NCI-H226 (cell line): ENCODE measurements around the gene KCNG2.
"Not testable (repeated sequence)": the region's sequence is repeated elsewhere in the genome, so short reads cannot be mapped to it uniquely, and the experiment has no call there.

Source experiments
- DNase-seq: peaks from one replicate; pipeline ENCODE4 v3.0.0-alpha.2; 2015

KCNG2 gene, protein sequence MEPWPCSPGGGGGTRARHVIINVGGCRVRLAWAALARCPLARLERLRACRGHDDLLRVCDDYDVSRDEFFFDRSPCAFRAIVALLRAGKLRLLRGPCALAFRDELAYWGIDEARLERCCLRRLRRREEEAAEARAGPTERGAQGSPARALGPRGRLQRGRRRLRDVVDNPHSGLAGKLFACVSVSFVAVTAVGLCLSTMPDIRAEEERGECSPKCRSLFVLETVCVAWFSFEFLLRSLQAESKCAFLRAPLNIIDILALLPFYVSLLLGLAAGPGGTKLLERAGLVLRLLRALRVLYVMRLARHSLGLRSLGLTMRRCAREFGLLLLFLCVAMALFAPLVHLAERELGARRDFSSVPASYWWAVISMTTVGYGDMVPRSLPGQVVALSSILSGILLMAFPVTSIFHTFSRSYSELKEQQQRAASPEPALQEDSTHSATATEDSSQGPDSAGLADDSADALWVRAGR

DNA sequence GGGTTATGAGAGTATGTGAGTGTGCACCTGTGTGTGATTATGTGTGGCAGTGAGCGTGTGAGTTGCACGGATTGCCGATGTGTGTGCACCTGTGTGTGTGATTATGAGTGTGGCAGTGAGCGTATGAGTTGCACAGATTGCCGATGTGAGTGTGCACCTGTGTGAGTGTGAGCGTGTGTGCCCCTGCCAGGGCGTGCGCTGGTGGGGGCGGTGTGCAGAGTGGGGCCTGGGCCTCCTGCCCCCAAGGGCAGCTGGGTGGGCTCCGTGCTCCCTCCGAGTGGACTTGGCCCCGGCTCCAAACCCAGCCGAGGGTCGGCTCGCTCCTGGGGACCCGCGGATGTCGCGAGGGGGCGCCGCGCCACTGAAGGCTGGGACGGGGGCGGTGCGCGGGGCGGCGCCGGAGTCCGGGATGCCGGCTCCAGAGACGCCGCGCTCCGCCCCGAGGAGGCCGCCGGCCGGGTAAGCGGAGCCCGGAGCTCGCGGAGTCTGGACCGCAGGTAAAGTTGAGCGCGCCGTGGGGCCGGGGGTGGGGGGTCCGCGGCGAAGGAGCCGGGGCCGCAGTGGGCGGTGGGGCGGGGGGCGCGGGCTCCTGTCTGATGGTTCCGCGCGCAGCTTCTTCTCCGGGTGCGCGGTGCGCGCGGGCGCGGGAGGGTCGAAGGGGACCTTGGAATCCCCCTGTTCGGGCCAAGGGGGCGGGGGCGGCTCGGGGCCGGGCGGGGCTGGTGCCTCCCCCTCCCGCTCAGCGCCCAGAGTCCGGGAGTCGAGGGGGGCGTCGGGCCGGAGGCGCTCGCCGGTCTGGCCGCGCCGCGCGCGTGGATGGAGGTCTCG lies at the start of gene KCNG2:
TSS of gene KCNG2 (plus strand) at position 421 of the 828 bp plus-strand sequence. CDS start 65,730 bp downstream, outside the sequence.
- DNase-seq: no peak

DNA sequence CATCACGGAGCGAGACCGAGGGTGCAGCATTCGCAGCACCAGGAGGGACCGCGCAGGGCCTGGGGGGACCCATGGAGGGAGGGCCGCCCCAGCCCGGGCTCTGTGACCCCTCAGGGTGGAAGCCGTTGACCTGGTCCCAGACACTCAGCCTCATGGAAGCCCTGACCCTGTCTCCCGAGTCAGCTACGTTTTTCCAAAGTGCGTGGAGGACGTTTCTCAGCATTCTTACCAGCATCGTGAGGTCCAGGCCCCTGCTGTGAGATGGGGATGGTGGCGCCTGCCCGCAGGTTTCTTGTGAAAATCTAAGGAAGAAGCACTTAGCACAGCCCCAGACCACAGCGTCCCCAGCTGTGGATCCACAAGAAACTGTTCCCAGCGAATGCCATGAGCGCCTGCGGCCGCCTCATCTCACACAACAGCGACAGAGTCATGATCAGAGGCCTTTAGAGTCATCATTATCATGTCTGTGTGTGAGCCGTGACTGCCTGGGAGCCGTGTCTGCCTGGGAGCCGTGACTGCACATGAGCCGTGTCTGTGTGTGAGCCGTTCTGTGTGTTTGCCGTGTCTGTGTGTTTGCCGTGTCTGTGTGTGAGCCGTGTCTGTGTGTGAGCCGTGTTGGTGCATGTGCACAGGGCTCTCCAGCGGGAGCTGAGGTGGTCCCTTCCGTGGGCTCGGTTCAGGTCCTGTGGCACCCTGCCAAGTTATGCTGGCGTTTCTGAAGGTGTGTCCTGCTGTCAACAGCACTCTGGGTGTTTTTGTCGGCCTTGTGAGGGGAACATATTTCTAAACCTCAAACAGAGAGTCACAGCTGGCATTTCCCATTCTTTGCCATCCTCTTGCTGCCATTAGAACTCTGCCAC lies 49.2 kb upstream of the KCNG2 start:
- no peak for DNase-seq

DNA sequence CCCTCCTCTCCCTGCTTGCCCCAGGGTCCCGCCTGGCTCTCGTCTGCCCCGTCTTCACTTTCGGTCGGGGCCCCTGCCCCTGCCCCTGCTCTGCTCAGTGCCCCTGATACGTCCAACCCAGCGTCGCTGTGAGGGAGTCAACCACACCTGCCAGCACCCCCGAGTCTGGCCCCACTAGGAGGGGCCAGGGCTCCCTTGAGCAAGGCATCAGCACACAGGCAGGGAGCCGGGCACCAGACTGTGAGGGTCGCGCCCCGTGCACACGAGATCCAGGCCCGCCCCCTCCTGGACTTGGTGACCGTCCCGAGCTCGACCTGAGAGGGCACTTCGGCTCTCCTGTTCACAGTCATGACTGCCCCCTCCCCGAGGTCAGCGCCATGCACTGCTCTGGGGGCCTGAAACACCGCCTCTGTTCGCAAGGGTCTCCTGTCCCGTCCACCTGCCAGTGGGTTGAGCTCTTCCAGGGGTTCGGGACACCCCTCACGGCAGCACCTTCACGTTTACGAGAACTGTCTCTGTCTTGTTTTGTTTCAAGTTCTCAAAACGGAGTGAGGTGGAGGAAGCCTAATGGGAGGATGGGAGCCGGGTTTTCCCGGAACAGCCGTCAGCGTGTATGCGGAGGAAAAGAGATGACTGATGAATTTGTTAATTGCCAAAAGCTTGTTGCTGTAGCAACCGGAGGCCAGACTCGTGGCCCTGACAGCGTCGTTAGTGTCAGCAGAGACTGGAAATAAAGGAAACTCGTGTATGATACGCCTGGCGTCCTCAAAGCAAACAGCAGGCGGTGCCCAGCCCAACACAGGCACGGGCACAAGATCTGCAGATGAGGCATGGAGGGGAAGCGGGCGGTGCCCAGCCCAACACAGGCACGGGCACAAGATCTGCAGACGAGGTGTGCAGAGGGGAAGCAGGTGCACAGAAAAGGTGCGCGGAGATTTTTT lies 48.2 kb upstream of the KCNG2 start:
- DNase-seq: no peak

GRCh38 chr18:79750980-79751571 lies 46.7 kb upstream of the KCNG2 start:
- DNase-seq: no peak

DNA sequence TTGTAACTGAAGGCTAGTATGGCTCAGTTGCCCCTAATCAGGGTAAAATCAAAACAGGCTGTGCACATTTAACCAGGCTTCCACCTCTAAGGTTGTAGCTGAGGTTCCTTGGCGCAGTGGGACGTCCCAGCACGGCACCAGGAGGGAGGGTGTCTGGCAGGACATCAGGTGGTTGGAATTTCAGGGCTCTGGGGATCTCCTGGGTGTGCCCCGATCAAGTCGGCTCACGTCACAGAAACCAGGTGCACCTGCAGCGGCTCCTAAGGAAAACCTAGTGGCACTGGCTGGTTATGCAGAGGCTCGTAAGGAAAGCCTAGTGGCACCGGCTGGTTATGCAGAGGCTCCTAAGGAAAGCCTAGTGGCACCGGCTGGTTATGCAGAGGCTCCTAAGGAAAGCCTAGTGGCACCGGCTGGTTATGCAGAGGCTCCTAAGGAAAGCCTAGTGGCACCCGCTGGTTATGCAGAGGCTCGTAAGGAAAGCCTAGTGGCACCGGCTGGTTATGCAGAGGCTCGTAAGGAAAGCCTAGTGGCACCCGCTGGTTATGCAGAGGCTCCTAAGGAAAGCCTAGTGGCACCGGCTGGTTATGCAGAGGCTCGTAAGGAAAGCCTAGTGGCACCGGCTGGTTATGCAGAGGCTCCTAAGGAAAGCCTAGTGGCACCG lies 45.7 kb upstream of the KCNG2 start:
- DNase-seq: not testable (repeated sequence)

GRCh38 chr18:79752946-79753345 lies 44.8 kb upstream of the KCNG2 start:
- DNase-seq: not testable (repeated sequence)

DNA sequence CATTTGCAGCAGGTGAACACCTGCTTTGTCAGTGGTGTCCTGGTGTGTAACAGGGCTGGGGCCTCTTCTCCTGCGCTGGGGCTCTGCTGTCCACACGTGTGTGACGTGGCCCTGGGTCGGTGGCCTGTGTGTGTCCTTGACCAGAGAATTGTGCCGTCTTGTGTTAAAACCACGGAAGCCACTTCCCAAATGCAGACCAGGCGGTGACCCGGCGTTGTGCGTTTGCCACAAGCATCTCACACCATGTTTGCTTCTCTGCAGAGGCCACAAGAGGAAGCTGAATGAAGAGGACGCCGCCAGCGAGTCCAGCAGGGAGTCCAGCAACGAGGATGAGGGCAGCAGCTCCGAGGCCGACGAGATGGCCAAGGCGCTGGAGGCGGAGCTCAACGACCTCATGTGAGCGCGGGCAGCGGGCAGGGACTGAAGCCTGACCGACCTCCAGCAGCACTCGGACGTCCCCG lies 44.3 kb upstream of the KCNG2 start:
- DNase-seq: no peak

- no peak for DNase-seq
These were observed 43.5 kb upstream of the KCNG2 start for GRCh38 chr18:79754022-79754761.

DNA sequence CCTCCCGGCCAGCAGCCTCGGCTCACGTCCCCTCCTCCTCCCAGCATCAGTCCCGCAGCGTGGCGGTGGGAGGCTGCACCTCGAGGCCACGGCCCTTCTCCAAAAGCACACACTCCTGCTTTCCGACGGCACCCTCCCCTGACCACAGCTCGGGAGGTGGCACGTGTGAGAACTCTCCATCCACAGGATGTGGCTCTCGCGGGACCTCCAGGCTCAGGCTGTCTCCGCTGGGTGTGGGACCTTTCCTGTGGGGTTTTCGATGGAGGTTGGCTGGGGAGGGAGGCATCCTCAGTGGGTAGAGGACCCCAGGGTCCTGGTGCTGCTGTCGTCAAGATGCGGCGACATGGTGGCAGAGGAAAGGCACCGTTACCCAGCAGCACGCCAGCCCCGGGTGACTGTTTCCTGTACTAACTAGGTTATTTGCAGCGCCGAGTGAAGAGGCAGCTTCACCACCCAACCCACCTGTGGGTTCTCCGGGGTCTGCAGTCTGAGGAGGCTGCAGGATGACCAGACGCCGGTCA lies 42.8 kb upstream of the KCNG2 start:
- DNase-seq: no peak

- DNase-seq: no peak
These were observed 42.1 kb upstream of the KCNG2 start for GRCh38 chr18:79755496-79756142.

GRCh38 chr18:79756143-79756500 lies 41.6 kb upstream of the KCNG2 start:
- DNase-seq: no peak

DNA sequence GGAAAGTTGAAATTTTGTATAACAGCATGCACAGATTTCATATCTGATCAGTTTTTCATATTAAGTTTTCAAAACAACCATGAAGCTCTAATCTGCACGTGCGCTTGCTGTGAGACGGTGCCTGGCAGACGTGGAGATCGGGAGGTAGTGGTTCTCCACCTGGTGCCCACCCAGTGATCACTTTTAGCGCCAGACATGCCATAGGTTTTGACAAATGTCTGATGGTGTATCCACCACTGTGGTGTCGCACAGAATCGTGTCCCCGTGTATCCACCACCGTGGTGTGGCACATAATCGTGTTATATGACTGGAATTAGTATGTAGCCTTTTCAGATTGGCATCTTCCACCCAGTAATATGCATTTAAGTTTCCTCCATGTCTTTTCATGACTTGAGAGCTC lies 40.9 kb upstream of the KCNG2 start:
- no peak for DNase-seq

GRCh38 chr18:79760348-79760747 lies 37.4 kb upstream of the KCNG2 start:
- no peak for DNase-seq

DNA sequence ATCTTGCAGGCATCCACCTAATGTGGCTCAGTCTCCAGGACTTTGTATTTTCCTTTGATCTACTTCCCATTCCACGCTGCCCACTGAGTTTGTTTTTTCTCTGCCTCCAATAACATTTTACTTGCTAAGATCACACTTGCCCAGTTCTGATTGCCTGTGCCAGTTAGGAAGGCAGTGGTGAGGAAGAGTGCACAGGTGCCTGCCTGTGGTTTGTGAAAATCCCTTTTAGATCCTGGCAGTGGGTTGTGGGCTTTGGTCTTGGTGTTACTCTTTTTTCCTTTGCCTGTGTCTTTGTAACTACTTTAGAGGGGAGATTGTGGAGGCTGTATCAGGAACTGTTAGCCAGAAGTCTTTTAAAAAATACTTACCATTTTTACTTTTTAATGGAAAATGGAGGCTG lies 36.9 kb upstream of the KCNG2 start:
- no peak for DNase-seq

GRCh38 chr18:79763407-79763806 lies 34.3 kb upstream of the KCNG2 start:
- DNase-seq: no peak

- no peak for DNase-seq
These were observed 33.6 kb upstream of the KCNG2 start for GRCh38 chr18:79764131-79764530.

- no peak for DNase-seq
These were observed 32.1 kb upstream of the KCNG2 start for GRCh38 chr18:79765491-79766245.

DNA sequence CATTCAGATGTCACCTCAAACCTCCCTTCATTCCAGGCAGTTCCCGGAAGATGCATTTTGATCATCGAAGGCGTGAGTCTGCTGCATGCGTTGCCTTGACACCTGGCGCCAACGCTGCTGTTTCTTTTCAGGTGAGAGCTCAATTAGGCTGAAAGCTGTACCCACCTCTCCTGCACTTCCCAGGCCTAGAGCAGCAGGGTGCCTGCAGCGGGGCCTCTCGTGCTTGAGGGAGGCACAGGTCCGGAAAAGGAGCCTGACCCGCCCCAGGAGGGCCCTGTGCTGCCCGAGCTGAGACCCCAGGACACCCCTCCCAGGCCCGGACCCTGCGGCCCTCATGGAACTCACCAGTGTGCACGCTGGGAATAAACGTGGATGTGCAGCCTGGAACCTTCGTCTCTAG lies 31.4 kb upstream of the KCNG2 start:
- no peak for DNase-seq
